Coronary artery (tissue), 2 donors: ENCODE data around the gene PLPP4.

Experiments used
- DNase-seq: peaks from one replicate; pipeline ENCODE4 v3.0.0-alpha.2; 2017; ENCODE audit warnings: low spot score
- H3K27ac ChIP-seq, 2 donors: fragments of 200-600 bp; sonication (generic); one replicate each; pipeline ENCODE4 v1.5.1; 2016 to 2019
- H3K4me3 ChIP-seq: fragments of 200-600 bp; sonication (generic); 2 replicates; pipeline ENCODE4 v1.5.1; 2016; ENCODE audit warnings: mild to moderate bottlenecking, moderate library complexity
- CTCF ChIP-seq: fragments of 200-600 bp; sonication (generic); IDR thresholded peaks from one replicate; pipeline ENCODE4 v1.5.1; 2019; ENCODE audit warnings: antibody characterized with exemption

Gene PLPP4

GRCh38 chr10:120514035-120514620, 57.1 kb downstream of the PLPP4 start:
- no peak for DNase-seq
- Histone ChIP-seq H3K4me3 (no peak overlapping the region), H3K27ac (no peak overlapping the region)
- TF ChIP-seq CTCF: no peak

GRCh38 chr10:120514959-120515358, 57.9 kb downstream of the PLPP4 start:
- DNase-seq: no peak
- H3K27ac ChIP-seq: no peak overlapping the region
- no peak for TF ChIP-seq CTCF
- H3K4me3 ChIP-seq: no peak overlapping the region

- H3K27ac ChIP-seq: no peak overlapping the region
- H3K4me3 ChIP-seq: no peak overlapping the region
- no peak for DNase-seq
- TF ChIP-seq CTCF: no peak
Measured at GRCh38 chr10:120515741-120516140, 58.7 kb downstream of the PLPP4 start.

GRCh38 chr10:120516426-120516825, 59.4 kb downstream of the PLPP4 start:
- TF ChIP-seq CTCF: no peak
- no peak for DNase-seq
- Histone ChIP-seq H3K4me3 (no peak overlapping the region), H3K27ac (no peak overlapping the region)

GRCh38 chr10:120517196-120517595, 60.2 kb downstream of the PLPP4 start:
- TF ChIP-seq CTCF: no peak
- Histone ChIP-seq H3K27ac (no peak overlapping the region), H3K4me3 (no peak overlapping the region)
- no peak for DNase-seq

GRCh38 chr10:120517881-120518484, 61.0 kb downstream of the PLPP4 start:
- TF ChIP-seq CTCF: no peak
- Histone ChIP-seq H3K27ac (no peak overlapping the region), H3K4me3 (no peak overlapping the region)
- no peak for DNase-seq

GRCh38 chr10:120521880-120522279, 64.9 kb downstream of the PLPP4 start:
- Histone ChIP-seq H3K4me3 (no peak overlapping the region), H3K27ac (no peak overlapping the region)
- no peak for DNase-seq
- no peak for TF ChIP-seq CTCF
